22Rv1 (cell line): Measurements from ENCODE around the gene TPRG1L.

ENCODE experiments used
- ZFX ChIP-seq: fragments of 450-650 bp; IDR thresholded peaks from 2 replicates; pipeline ENCODE4 v1.6.1; 2017; ENCODE audit warnings: antibody characterized with exemption, borderline replicate concordance
- TF ChIP-seq, protein P1 (sequence below): fragments of 450-650 bp; IDR thresholded peaks from 2 replicates; pipeline ENCODE4 v1.5.1; 2017; ENCODE audit warnings: mild to moderate bottlenecking

DNA sequence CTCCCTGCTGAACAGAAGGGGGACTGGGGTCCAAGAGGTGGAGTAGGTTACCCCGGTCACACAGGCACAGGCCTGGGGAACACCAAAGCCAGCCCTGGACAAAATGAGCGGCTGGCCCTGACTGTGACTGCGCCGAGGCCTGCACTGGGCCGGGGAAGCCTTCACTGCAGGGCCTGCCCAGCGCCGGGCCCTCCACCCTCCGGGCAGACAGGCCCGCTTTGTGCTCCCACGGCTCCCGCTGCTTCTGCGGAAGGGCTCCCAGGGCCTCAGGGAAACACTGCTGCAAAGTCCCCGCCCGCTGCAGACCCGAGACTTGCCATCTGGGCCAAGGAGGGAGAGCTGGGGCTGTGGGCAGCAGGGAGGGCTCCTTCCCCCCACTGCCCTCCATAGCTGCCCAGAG, 48.8 kb upstream of the TPRG1L start:
- TF ChIP-seq, protein P1, sequence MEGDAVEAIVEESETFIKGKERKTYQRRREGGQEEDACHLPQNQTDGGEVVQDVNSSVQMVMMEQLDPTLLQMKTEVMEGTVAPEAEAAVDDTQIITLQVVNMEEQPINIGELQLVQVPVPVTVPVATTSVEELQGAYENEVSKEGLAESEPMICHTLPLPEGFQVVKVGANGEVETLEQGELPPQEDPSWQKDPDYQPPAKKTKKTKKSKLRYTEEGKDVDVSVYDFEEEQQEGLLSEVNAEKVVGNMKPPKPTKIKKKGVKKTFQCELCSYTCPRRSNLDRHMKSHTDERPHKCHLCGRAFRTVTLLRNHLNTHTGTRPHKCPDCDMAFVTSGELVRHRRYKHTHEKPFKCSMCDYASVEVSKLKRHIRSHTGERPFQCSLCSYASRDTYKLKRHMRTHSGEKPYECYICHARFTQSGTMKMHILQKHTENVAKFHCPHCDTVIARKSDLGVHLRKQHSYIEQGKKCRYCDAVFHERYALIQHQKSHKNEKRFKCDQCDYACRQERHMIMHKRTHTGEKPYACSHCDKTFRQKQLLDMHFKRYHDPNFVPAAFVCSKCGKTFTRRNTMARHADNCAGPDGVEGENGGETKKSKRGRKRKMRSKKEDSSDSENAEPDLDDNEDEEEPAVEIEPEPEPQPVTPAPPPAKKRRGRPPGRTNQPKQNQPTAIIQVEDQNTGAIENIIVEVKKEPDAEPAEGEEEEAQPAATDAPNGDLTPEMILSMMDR = no peak
- TF ChIP-seq ZFX = no peak
